GM20431 (cell line): ENCODE measurements around the gene MYO1B.
"Not testable (repeated sequence)": the region's sequence is repeated elsewhere in the genome, so short reads cannot be mapped to it uniquely, and the experiment has no call there.

Source experiments
- in situ Hi-C: fragments of 300-500 bp; cut with MseI, MboI; formaldehyde crosslinking; loops from one replicate; pipeline ENCODE4 v1.15.0; 2020; ENCODE audit warnings: low sequenced_read_pairs; ENCODE audit not compliant: unreplicated experiment

MYO1B gene

DNA sequence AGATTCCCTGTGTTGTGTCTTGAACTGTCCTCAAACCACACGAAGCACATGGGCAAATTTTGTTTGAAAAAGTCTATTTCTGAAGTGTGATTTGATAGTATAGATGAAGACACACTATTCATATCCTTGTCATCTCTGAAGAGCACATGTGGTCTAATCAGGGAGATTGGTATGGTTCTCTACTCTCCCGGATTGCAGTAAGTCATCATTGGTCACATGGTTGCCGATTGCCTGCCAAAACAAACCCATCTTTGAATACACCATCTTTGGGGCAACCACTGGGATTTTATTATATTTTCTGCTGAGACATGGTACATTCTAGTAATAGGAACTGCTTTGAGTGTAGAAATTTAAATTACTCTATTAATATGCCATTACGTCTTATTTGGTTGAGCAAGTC lies 186.9 kb downstream of the MYO1B start:
- in situ Hi-C loops, result no loop called here

- in situ Hi-C loops, result no loop called here
These were observed 188.9 kb downstream of the MYO1B start for GRCh38 chr2:191434072-191434471.

DNA sequence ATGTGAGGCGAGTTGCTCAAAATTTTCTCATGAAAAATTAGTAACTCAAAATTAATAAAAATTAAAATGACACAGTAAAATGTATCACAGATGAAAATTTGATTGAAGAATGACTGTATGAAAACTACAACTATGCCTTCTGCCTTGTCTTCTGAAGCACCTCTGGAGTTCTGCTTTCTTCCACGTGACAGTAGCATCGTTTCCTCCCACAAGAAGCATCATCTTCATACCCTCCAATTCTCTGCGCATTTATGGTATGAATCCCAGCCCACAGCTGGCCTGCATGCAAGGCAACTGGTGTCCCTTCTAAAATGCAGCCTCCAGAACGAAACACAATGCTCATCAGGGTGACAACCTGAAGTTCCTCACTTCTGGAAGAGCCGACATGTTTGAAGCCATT lies 189.9 kb downstream of the MYO1B start:
- in situ Hi-C loops, result no loop called here

DNA sequence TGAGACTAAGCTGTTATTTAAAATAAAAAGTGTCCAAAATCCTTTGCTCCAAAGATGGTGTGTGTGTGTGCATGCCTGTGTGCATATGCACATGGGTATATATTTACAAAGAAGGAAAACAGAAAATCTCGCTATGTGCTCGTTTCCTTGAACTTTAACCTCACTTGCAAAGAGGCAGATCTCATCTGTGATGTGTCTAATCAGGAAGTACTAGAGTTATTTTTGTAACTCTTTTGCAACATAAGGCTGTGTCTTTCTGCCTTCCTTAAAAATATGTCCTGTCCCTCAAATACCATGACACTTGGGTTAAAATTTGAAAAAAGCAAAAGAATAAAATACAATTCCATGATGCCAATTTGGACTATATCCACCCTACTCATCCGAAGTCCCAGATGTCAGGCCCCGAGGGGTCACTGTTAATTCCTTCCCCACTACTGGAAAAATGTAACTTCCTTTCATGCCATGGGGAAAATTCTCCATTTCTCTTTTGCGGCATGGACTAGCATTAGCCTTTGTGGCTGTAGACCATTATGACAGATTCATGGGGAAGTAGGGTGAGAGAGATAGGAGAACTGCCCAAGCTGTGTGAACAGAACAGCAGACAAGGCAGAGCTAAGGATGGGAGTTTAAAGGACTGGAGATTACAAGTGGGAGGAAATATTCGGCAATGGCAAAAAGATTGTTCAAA lies 191.3 kb downstream of the MYO1B start:
- in situ Hi-C loops, result no loop called here

GRCh38 chr2:191439481-191439880 lies 194.3 kb downstream of the MYO1B start:
- in situ Hi-C loops, result no loop called here

DNA sequence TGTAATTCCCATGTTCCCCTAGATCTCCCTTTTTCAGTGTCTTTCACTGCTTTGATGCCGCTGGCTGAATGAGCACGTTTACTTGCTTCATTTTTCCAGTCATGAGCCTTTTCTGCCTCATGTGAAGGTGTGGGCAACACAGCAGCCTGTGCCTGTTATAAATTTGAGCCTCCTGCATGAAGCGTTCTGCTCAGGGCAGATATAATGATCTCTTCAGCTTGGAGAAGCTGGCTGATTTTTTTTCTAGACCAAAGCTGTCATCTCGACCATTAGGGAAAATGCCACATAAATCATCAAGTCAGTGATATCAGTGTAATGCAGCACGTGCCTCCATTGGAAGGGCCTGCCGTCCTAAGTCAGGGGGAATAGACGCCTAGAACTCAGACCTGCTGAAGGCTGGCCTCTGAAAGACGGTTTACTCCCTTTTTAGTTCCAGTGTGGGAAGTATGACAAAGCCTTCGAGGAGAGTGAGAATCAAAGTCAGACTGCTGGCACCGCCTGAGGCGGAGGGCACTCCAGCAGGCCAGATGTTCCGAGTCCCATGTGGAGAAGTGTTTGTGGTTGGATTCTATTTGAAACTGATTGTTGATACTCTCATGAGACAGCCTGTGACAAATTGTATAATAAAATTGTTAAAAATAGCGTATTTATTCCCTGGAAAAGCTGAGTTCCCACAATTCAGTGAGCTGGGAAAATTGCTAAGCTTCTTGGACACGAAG lies 196.5 kb downstream of the MYO1B start:
- in situ Hi-C loops, result no loop called here

DNA sequence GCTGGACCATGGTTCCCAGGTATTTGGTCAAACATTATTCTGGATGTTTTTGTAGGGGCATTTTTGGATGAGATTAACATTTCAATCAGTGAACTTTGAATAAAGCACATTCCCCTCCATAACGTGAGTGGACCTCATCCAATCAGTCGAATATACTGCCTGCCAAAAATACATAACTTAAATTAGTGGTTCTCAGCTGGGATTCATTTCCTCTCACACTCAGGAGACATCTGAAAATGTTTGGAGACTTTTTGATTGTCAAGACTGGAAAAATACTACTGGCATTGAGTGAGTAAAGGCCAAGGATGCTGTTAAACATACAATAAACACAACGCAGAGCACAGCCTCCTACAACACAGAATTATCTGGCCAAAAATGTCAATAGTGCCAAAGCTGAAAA lies 198.2 kb downstream of the MYO1B start:
- in situ Hi-C loops, result no loop called here

DNA sequence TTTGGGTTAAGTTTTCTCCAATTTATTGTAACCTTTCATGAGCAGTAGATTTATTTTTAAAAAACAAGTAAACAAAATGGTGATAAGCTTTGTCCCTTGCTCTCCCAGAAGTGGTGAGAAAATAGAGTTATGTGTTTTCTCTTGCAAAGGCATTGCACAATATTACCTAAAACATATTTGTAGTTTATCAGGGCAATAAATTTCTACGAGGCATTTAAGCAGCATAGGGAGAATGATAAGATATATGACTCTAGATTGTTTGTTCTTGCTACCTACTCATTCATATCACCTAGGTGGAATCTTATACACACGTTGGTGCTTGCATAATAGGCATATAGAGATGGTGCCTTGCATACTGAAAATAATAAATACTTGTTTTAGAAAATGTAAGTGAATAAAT lies 201.7 kb downstream of the MYO1B start:
- in situ Hi-C loops, result no loop called here

- in situ Hi-C loops, result no loop called here
These were observed 205.9 kb downstream of the MYO1B start for GRCh38 chr2:191451116-191451515.

DNA sequence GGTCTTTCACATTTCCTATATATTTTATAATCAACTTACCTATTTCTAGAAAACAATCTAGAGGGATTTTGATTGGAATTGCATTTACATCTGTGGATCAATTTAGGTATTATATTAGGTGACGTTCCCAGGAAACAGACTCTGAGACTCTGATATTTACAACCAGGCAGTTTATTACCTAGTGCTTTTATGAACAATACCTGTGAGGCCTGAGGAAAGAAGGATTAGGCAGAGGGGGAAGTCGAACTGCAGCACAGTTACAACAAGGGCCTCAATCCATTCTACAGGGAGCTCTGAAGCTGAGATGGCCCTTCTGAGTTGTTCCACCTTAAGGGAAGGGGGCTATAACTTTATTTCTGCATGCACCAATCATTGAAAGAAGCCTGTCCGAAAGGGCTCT lies 206.9 kb downstream of the MYO1B start:
- in situ Hi-C loops, result no loop called here

- in situ Hi-C loops, result no loop called here
These were observed 208.6 kb downstream of the MYO1B start for GRCh38 chr2:191453761-191454160.

- in situ Hi-C loops, result not testable (repeated sequence)
These were observed 211.3 kb downstream of the MYO1B start for GRCh38 chr2:191456506-191456905.

- in situ Hi-C loops, result no loop called here
These were observed 214.0 kb downstream of the MYO1B start for GRCh38 chr2:191459158-191459557.

DNA sequence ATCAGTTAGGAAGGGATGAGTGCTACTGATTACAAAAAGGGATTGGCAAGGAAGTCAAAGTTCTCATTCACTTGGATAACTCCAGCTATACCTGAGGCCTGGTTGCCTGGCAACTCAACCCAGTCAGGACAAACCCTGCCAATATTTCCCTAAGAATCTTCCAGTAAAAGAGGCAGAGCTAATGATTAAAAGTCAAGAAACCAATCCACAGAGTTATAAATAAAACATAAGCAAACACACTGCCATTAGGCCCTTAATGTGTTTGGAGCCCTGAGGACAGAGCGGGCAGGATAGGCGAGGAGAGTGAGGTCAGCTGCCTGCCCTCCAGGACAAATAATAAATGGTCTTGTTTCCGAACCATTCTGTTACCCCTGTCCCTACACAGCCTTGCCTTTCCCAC lies 217.2 kb downstream of the MYO1B start:
- in situ Hi-C loops, result no loop called here

GRCh38 chr2:191463790-191464189 lies 218.6 kb downstream of the MYO1B start:
- in situ Hi-C loops, result no loop called here

- in situ Hi-C loops, result no loop called here
These were observed 220.7 kb downstream of the MYO1B start for GRCh38 chr2:191465766-191466420.

DNA sequence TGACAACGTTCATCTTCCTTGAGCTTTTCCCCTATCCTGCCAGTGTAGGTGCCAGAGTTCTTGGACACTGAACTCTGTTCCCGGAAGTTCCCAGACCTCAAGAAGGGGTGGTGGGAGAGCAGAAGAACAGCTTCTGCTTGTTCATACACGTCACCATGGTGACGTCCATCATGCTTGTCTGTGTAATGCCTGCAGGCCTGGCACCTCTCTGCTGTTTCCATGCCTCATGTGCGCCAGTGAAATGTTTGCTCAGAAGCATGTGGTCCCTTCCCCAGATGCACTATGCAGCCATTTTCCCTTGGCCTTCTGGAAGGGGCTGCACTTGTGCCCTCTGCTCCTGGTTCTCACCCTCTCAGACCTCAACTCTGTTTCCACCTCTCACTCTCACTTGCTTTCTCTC lies 221.9 kb downstream of the MYO1B start:
- in situ Hi-C loops, result no loop called here

DNA sequence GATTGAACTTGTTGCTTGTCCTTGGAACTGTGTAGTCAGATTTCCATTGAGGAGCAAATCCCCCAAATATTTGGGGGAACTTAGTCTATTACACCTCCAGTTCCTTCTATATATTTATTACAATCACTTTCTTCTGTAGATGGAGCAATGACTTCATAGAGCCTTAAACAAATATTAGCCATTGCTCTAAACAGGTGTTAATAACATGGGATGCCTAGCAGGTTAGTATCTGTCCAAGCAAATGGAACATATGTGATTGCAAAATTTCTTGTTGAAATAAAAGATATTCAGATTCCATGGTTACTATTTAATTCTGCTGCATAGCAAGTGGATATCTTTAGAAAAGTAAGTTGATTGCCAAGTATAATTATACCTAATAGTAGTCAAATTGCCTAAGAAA lies 225.1 kb downstream of the MYO1B start:
- in situ Hi-C loops, result no loop called here

DNA sequence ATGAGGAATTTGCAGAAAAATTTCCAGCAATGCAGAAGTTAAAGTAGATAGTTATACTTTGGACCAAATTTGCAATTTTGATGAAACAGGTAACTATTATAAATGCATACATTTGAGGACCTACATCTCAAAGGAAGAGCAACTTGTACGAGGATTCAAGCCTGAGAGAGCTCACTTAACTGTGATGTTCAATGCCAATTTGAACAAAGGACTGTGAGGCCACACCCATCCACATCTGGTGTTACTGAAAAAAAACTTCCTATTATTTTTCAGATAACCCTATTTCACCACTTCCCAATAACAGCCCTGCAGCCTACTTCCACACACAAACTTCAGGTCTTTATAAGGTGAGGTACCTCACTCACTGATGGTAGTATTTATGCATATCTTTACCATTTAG lies 229.3 kb downstream of the MYO1B start:
- in situ Hi-C loops, result no loop called here
